C4-2B (cell line): ENCODE results near the gene KRTAP12-1.
"Not testable (repeated sequence)": the region's sequence is repeated elsewhere in the genome, so short reads cannot be mapped to it uniquely, and the experiment has no call there.

Experiments used
- H3K27ac ChIP-seq: fragments of 450-650 bp; 2 replicates; pipeline ENCODE4 v1.5.1; 2017
- ZFX ChIP-seq: fragments of 450-650 bp; IDR thresholded peaks from 2 replicates; pipeline ENCODE4 v1.6.1; 2017
- TF ChIP-seq, protein P1 (sequence below): fragments of 450-650 bp; conservative IDR thresholded peaks from 2 replicates; pipeline ENCODE4 v1.5.1; 2017; ENCODE audit warnings: mild to moderate bottlenecking

KRTAP12-1 gene

DNA sequence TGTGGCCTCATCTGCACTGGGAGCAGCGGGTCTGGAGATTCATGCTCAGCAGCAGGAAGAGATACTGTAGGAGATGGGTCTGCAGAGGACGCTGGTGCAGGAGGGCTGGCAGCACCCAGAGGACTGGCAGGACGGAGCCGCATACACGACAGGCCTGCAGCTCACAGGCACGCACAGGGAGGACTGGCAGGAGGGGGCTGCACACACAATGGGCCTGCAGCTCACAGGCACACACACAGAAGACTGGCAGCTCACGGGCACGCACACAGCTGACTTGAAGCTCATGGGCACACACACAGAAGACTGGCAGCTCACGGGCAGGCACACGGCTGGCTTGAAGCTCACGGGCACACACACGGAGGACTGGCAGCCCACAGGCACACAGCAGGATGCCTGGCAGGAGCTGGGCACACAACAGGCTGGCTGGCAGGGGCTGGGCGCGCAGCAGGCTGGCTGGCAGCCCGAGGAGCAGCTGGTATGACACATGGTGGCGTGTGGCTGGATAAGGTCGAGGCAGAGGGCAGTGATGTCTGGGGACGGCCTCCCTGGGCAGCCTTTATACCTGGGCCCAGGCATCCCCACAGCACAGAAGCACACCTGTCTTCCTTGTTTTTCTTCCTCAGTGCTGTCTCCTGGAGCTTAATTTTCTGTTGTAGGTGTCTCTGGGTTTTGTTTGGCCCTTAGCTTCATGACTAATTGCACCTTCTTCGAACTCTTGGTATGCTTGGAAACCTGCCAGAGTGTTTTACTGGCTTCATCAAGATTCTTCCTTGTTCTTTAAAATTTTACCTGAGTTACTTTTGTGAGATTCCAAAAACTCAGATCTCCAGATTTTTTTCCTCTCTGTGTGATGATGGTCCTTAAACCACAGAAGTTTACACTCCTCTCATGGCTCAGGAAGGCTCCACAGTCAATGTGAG lies 15.3 kb downstream of the KRTAP12-1 start, which contains the start of gene KRTAP12-2:
Gene KRTAP12-2, minus strand, starts transcription at position 527 of the 920 bp plus-strand sequence. Its CDS starts 41 bp downstream, at position 486.
- no peak for TF ChIP-seq ZFX
- TF ChIP-seq, protein P1, sequence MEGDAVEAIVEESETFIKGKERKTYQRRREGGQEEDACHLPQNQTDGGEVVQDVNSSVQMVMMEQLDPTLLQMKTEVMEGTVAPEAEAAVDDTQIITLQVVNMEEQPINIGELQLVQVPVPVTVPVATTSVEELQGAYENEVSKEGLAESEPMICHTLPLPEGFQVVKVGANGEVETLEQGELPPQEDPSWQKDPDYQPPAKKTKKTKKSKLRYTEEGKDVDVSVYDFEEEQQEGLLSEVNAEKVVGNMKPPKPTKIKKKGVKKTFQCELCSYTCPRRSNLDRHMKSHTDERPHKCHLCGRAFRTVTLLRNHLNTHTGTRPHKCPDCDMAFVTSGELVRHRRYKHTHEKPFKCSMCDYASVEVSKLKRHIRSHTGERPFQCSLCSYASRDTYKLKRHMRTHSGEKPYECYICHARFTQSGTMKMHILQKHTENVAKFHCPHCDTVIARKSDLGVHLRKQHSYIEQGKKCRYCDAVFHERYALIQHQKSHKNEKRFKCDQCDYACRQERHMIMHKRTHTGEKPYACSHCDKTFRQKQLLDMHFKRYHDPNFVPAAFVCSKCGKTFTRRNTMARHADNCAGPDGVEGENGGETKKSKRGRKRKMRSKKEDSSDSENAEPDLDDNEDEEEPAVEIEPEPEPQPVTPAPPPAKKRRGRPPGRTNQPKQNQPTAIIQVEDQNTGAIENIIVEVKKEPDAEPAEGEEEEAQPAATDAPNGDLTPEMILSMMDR = no peak
- H3K27ac ChIP-seq = no peak within 1 kb of the TSS

- TF ChIP-seq ZFX = no peak
- TF ChIP-seq, protein P1 = no peak
- H3K27ac ChIP-seq = no peak overlapping the region
These were observed 17.3 kb downstream of the KRTAP12-1 start for GRCh38 chr21:44664691-44665090.

DNA sequence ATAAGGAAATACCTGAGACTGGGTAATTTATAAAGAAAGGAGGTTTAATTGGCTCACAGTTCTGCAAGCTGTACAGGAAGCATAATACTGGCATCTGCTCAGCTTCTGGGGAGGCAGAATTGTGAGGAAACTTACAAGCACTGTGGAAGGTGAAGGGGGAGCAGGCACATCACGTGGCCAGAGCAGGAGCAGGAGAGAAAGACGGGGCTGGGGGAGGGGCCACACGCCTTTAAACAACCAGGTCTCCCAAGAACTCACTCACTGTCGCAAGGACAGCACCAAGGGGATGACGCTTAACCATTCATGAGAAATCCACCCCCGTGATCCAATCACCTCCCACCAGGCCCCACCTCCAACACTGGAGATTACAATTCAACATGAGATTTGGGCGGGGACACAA lies 20.4 kb downstream of the KRTAP12-1 start:
- H3K27ac ChIP-seq = not testable (repeated sequence)

GRCh38 chr21:44658913-44659595 lies 22.9 kb downstream of the KRTAP12-1 start:
- H3K27ac ChIP-seq = no peak overlapping the region
- TF ChIP-seq, protein P1 = no peak
- no peak for TF ChIP-seq ZFX

DNA sequence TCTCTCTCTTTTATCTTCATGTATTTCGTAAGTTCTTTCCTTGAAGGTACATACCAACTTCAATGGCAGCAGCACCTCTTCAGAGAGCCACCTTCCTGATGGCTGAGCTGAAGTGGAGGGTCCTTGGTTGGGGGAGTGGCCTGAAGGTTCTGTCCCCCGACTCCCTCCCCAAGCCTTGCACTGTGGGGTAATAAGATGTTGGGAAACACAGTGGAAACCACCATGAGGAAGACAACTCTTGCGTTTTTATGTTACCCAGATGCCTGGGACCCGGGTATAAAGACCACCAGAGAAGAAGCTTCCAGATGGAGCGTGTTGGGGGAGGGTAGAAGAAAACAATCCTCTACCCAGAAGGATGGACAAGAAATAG lies 23.4 kb downstream of the KRTAP12-1 start:
- TF ChIP-seq, protein P1 = no peak
- no peak for TF ChIP-seq ZFX
- H3K27ac ChIP-seq = no peak overlapping the region

- TF ChIP-seq, protein P1 = no peak
- no peak for TF ChIP-seq ZFX
- H3K27ac ChIP-seq = no peak within 1 kb of the TSS
These were observed 24.1 kb downstream of the KRTAP12-1 start, which contains the start of gene KRTAP12-3 for GRCh38 chr21:44657635-44658540. Gene KRTAP12-3 (plus strand): TSS chr21:44657932. CDS start chr21:44657980, 48 bp downstream.

DNA sequence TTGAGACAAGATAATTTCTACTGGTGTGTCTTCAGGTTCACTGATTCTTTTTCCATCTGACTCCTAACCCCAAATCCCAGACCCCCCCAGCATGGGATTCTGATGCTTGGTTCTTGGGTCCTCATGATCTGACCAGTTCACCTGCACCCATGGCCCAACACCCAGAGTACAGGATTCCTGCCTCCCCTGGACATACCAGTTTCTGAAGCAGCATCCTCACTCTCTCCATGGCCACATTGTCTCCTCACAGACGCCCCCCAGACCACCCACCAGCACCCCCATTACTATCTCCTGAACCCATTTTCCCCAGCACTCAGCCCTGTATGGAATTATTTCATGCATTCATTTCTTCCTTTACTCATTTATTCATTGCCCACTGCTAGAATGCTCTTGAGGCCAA lies 25.1 kb downstream of the KRTAP12-1 start:
- TF ChIP-seq ZFX = no peak
- TF ChIP-seq, protein P1 = no peak
- H3K27ac ChIP-seq = no peak overlapping the region
